ENCODE data around the gene TIMM13.

Gene TIMM13

DNA sequence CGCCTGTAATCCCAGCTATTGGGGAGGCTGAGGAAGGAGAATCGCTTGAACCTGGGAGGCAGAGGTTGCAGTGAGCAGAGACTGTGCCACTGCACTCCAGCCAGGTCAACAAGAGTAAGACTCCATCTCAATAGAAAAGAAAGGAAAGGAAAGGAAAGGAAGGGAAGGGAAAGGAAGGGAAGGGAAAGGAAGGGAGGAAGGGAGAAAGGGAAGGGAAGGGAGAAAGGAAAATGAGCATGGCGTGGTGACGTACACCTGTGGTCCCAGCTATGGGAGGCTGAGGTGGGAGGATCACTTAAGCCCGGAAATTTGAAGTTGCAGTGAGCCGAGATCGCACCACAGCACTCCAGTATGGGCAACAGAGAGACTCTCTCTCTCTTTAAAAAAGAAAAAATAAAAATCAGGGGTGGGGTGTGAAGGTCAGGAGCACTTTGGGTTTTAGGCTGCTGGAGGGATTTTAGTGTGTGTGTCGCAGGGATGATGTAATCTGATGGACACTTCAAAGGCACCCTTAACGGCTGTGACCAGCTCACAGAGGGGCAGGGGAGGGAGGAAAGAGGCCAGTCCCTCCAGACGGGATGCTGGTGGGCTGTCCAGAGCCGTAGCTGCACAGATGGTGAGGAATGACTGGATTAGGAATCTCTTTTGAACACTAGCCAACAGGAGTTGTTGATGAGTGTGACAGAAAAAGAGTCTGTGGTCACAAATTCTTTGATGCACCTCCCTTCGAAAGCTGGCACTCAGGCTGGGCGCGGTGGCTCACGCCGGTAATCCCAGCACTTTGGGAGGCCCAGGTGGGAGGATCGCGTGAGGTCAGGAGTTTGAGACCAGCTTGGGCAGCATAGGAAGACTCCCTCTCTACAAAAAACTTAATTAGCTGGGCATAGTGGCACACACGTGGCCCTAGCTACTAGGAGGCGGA lies 39.8 kb downstream of the TIMM13 start:
- in situ Hi-C loops (cut with HindIII; ENCODE audit: low sequenced_read_pairs): no loop called here

DNA sequence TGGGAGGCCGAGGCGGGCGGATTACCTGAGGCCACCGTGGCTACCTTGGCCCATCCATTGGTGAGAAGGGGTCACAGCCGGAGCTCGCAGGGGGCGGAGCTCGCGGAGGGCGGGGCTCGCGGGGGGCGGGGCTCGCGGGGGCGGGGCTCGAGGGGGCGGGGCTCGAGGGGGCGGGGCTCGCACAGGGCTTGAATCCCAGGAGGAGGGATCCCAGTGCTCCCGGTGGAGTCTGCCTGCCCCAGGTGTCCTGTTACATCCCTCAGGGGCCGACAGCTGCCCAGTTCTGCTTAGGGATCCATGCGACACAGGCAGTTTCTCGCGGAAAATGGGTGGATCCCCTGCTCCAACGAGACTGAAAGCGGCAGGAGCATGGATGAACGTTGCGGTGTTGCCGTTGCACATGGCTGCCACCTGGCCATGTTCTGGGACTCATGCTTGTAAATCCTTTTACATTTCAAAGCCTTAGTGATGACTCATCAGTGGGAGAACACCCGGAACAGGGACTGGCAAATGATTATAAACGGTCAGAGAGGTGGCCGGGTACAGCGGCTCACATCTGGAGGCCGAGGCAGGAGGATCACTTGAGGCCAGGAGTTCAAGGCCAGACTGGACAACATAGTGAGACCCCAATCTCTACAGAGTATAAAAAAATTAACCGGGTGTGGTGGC lies 42.2 kb downstream of the TIMM13 start:
- in situ Hi-C loops (cut with HindIII; ENCODE audit: low sequenced_read_pairs): no loop called here

DNA sequence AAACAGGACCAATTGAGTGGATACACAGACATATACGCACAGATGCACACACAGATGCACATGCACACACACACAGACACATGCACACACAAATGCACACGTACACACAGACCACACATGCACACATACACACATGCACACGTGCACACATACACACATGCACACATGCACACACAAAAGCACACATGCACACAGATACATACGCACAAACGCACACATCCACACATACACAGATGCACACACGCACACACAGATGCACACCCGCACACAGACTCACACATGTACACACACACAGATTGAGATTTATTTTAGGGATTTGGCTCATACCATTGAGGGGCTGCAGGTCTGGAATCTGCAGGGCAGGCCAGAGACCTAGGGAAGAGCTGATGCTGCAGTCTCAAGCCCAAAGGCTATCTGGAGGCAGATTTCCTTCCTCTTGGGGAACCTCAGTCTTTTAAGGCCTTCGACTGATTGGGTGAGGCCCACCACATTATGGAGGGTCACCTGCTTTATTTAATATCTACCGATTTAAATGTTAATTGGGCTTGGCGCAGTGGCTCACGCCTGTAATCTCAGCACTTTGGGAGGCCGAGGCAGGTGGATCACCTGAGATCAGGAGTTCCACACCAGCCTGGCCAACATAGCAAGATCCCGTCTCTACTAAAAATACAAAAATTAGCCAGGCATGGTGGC lies 44.7 kb downstream of the TIMM13 start:
- in situ Hi-C loops (cut with HindIII; ENCODE audit: low sequenced_read_pairs): no loop called here

DNA sequence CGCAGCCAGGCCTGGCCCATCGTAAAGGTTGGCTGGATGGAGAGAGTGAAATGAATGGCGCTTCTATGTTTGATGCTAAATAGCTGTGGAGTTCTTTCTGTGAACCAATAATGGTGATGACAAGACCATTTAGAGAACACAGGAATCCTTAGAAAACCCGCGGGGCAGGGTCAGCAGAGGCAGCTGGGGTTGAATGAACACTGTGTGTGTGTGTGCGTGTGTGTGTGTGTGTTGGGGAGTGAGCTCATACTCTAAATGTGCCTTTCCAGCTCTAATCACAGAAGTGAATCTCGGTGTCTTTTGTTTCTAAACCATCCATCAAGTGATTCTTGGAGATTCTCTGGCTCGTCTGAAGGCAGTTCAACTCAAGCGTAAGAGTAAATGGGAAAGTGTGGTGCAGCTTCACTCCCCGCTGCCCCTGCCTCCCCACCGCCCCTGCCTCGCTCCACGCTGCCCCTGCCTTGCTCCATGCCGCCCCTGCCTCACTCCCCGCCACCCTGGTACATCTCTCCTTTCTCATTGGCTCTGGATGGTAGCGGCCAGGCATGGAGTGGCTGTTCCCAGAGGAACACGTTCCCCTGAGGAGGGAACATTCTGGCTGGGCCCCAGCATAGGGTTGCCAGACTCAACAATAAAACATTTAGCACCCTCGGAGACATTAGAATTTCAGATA lies 46.1 kb downstream of the TIMM13 start:
- in situ Hi-C loops (cut with HindIII; ENCODE audit: low sequenced_read_pairs): no loop called here

GRCh38 chr19:2380567-2380966 lies 46.8 kb downstream of the TIMM13 start:
- in situ Hi-C loops (cut with HindIII; ENCODE audit: low sequenced_read_pairs): no loop called here

DNA sequence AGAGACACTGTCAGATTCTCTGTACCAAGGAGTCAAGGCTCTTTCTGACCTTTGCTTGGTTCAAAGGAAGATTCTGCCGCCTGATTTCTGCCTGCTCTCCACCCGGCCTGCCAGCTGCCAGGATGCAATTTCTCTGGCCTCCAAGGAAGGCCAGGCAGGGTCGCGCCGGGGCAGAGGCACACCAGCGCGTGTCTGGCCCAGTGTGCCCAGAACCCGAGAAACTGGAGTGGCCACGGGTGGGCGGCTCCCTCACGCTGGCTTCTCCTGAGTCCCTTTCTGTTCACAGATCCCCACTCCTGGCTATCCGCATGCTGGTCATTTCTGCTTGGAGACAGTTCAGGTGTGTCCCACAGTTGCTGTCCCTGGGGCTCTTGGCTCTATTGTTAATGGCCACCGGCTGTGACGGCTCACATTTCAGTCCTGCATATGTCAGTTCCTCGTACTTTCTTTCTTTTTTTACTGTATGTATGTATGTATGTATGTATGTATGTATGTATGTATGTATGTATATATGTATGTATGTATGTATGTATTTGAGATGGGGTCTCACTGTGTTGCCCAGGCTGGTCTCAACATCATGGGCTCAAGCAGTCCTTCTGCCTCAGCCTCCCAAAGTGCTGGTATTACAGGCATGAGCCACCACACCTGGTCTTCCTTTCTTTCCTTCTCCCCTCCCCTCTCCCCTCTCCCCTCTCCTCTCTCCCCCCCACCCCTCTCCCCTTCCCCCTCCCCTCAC lies 50.4 kb downstream of the TIMM13 start:
- in situ Hi-C loops (cut with HindIII; ENCODE audit: low sequenced_read_pairs): no loop called here
